Cardiac fibroblast (primary cell): ENCODE data around the gene FATE1.

Experiments
- DNase-seq, 2 donors: peaks; one replicate each; pipeline versions ENCODE4 v3.0.0 to v3.0.0-alpha.2; 2010; ENCODE audit warnings: low read depth in 2 of 2
- H3K4me3 ChIP-seq, 2 donors: replicated peaks in 1 of 2; 1 replicate in 1 of 2; 2 replicates in 1 of 2; pipeline ENCODE4 v1.5.1; 2011; ENCODE audit warnings: low read depth in 2 of 2, low read length in 2 of 2, mild to moderate bottlenecking in 2 of 2, moderate library complexity in 1 of 2
- TF ChIP-seq, protein P1 (sequence below): IDR thresholded peaks from one replicate; pipeline ENCODE4 v1.5.1; 2011; ENCODE audit warnings: low read depth, mild to moderate bottlenecking, low read length, inconsistent platforms

FATE1 gene

DNA sequence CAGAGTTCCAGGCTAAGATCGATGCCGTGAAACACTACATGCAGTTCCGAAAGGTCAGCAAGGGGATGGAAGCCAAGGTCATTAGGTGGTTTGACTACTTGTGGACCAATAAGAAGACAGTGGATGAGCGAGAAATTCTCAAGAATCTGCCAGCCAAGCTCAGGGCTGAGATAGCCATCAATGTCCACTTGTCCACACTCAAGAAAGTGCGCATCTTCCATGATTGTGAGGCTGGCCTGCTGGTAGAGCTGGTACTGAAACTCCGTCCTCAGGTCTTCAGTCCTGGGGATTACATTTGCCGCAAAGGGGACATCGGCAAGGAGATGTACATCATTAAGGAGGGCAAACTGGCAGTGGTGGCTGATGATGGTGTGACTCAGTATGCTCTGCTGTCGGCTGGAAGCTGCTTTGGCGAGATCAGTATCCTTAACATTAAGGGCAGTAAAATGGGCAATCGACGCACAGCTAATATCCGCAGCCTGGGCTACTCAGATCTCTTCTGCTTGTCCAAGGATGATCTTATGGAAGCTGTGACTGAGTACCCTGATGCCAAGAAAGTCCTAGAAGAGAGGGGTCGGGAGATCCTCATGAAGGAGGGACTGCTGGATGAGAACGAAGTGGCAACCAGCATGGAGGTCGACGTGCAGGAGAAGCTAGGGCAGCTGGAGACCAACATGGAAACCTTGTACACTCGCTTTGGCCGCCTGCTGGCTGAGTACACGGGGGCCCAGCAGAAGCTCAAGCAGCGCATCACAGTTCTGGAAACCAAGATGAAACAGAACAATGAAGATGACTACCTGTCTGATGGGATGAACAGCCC, 28.0 kb downstream of the FATE1 start:
- TF ChIP-seq, protein P1, sequence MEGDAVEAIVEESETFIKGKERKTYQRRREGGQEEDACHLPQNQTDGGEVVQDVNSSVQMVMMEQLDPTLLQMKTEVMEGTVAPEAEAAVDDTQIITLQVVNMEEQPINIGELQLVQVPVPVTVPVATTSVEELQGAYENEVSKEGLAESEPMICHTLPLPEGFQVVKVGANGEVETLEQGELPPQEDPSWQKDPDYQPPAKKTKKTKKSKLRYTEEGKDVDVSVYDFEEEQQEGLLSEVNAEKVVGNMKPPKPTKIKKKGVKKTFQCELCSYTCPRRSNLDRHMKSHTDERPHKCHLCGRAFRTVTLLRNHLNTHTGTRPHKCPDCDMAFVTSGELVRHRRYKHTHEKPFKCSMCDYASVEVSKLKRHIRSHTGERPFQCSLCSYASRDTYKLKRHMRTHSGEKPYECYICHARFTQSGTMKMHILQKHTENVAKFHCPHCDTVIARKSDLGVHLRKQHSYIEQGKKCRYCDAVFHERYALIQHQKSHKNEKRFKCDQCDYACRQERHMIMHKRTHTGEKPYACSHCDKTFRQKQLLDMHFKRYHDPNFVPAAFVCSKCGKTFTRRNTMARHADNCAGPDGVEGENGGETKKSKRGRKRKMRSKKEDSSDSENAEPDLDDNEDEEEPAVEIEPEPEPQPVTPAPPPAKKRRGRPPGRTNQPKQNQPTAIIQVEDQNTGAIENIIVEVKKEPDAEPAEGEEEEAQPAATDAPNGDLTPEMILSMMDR, result no peak
- DNase-seq, result no peak
- no peak overlapping the region for H3K4me3 ChIP-seq

DNA sequence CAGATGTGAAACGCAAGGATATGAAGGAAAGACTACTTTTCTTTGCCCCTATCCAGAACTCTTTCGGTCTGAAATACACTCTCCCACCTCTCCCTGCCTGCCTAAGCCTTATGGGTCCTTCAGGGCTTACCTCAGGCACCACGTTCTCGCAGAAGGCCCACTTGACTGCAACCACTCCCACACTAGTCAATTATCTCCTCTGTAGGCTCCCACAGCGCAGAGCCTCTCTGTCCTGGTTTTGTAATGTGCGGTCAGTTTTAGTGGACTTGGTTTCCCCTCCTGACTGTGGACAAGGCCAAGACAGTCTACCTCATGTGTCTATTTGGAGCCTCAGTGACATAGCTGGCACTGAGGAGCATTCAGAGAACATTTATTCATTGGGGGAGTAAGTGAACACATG, 29.8 kb downstream of the FATE1 start:
- H3K4me3 ChIP-seq, result no peak overlapping the region
- TF ChIP-seq, protein P1, result no peak
- DNase-seq, result no peak

DNA sequence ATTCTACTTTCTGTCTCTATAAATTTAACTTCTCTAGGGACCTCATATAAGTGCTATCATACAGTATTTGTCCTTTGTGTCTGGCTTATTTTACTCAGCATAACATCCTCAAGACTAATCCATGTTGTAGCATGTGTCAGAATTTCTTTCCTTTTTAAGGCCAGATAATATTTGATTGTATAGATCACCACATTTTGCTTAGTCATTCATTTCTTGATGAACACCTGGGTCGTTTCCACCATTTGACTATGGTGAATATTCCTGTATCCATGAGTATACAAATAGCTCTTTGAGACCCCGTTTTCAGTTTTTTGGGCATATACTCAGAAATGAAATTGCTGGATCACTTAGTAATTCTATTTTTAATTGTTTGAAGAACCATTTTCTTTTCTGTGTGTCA, 30.7 kb downstream of the FATE1 start:
- DNase-seq, result no peak
- TF ChIP-seq, protein P1, result no peak
- H3K4me3 ChIP-seq, result no peak overlapping the region

DNA sequence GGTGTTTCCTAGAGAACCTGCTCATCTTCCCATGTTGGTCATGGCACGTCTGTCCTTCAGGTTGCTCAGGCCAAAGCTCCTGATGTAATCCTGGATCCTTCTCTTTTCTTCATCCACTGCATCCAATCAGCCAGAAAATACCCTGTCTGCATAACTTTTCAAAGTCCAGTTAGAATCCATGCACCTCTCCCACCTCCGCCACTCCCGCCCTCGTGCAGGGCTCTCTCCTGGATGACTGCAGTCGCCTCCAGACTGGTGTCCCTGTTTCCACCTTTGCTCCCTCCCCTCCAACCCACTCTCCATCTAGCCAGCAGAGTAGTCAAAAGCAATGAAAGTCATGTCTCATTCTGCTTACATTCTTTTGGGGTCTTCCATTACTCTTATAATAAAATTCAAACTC, 34.7 kb downstream of the FATE1 start:
- no peak overlapping the region for H3K4me3 ChIP-seq
- TF ChIP-seq, protein P1, result no peak
- no peak for DNase-seq

DNA sequence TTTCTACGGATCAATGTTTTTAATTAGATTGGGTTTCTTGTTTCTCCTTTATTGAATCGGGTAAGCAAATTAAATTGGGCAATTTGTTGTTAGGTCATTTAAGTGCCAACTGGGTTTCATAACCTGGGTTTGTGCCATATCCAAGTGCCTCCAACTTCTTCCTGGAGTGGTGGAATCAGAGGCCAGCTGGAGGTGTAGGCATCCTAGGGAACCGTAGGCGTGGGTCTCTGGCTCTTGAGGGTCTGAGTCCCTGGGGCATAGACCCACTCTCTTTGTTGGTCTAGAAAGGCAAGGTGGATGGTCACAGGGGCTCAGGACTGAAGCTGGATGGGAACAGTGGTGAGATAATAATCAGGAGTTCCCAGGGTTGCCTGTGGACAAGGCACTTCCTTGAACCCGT, 37.0 kb downstream of the FATE1 start:
- H3K4me3 ChIP-seq, result no peak overlapping the region
- TF ChIP-seq, protein P1, result no peak
- DNase-seq, result no peak

DNA sequence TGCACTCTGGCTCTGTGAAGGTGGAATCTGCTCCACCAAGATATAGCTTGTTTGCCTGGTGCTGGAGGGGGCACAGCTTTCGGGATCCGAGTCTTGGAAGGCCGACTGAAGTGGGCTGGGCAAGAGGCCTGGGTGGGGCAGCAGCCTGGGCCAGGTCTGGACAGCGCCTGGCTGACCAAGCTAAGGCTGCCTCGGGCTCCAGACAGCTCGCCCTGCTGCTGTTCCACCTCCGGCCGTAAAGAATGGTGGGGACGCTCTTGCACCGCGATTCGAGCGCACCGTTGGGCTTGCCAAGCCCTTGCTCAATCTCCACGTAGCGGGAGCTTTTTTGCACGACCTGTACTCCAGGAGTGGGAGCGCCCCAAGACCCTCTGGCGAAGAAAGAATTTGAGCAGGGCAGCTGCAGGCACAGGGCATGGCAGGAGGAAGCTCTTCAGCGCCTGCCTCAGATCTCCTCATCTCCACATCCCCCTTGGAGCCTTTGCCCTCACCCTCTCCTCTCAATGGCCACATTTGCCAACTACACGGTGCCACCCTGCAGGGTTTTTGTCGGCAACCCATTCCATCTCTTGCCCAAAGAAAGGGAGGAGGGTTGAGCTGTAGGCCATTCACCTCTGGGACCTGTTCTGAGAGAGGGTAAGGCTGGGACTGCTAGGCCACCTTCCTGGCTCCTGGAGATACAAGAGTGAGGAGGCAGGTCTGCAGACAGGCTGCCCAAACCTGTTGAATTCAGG, 37.6 kb downstream of the FATE1 start:
- DNase-seq, result peak; percentile 63 to 64
- TF ChIP-seq, protein P1, result peak; percentile 88
- H3K4me3 ChIP-seq, result no peak overlapping the region
